H1 (cell line): ENCODE measurements around the gene ADCY1. TPM values are rescaled to one million over a fixed set of nuclear protein-coding genes. Genes with fewer than 3 reads are reported as not detected.

Experiments used
- CTCF ChIA-PET: fragments of 300-600 bp; sonication (Branson Sonifier 250); formaldehyde crosslinking; loops from one replicate; lab custom pipeline; 2021; ENCODE audit not compliant: partially characterized antibody; lab: Charles Lee
- POLR2A ChIA-PET: fragments of 300-600 bp; sonication (Branson Sonifier 250); formaldehyde crosslinking; loops from one replicate; lab custom pipeline; 2021; ENCODE audit warnings: inconsistent platforms; ENCODE audit not compliant: partially characterized antibody; lab: Charles Lee
- DNase-seq, 2 experiments: peaks; one replicate each; pipeline versions ENCODE4 v3.0.0 to v3.0.0-alpha.2; 2010 to 2022; ENCODE audit warnings: low spot score in 2 of 2, low read depth in 1 of 2, mixed read lengths in 1 of 2
- FAIRE-seq: peaks from 2 replicates; lab custom pipeline; 2011; peaks lifted over from hg19 to GRCh38; lab: Jason Lieb, UNC
- H2AFZ ChIP-seq: 2 replicates; pipeline ENCODE4 v1.8.1; 2012; ENCODE audit warnings: low read length, inconsistent platforms
- H2AK5ac ChIP-seq: 2 replicates; pipeline ENCODE4 v1.6.1; 2013; ENCODE audit warnings: low read depth, low read length
- H2BK120ac ChIP-seq: replicated peaks from 2 replicates; pipeline ENCODE3; 2013; ENCODE audit warnings: low read depth, low read length, inconsistent platforms
- H2BK12ac ChIP-seq: 2 replicates; pipeline ENCODE4 v1.6.1; 2013; ENCODE audit warnings: low read depth, low read length
- H2BK15ac ChIP-seq: 2 replicates; pipeline ENCODE4 v1.6.1; 2013; ENCODE audit warnings: low read length
- H2BK20ac ChIP-seq: 2 replicates; pipeline ENCODE4 v1.6.1; 2013; ENCODE audit warnings: low read length
- H2BK5ac ChIP-seq: 2 replicates; pipeline ENCODE4 v1.6.1; 2013; ENCODE audit warnings: low read depth, low read length
- H3K14ac ChIP-seq: 2 replicates; pipeline ENCODE4 v1.6.1; 2013; ENCODE audit warnings: inconsistent platforms; ENCODE audit not compliant: insufficient read length
- H3K18ac ChIP-seq: 2 replicates; pipeline ENCODE4 v1.6.1; 2013; ENCODE audit warnings: low read length; ENCODE audit errors: extremely low read depth
- H3K23ac ChIP-seq: 2 replicates; pipeline ENCODE4 v1.6.1; 2013; ENCODE audit warnings: inconsistent platforms; ENCODE audit not compliant: insufficient read length
- H3K23me2 ChIP-seq: 2 replicates; pipeline ENCODE4 v1.6.1; 2013; ENCODE audit warnings: low read depth, low read length
- H3K27ac ChIP-seq: 2 replicates; pipeline ENCODE4 v1.6.1; 2011; ENCODE audit warnings: low read depth, low read length, inconsistent platforms
- H3K27me3 ChIP-seq, 4 experiments: replicated peaks in 1 of 4; 1 replicate in 1 of 4; 2 replicates in 3 of 4; pipeline versions ENCODE4 v1.6.1 to v1.8.1; 2011 to 2013; ENCODE audit warnings: low read length in 3 of 4, mild to moderate bottlenecking in 3 of 4, inconsistent platforms in 2 of 4, mixed read lengths in 2 of 4, moderate library complexity in 1 of 4; ENCODE audit not compliant: control insufficient read depth in 3 of 4, insufficient read depth in 3 of 4; ENCODE audit errors: extremely low read depth in 1 of 4
- H3K36me3 ChIP-seq, 4 experiments: 2 replicates each; pipeline versions ENCODE4 v1.6.1 to v1.8.1; 2011 to 2013; ENCODE audit warnings: mild to moderate bottlenecking in 4 of 4, low read length in 3 of 4, moderate library complexity in 2 of 4, control low read depth in 1 of 4, inconsistent platforms in 1 of 4; ENCODE audit not compliant: insufficient read depth in 4 of 4, control insufficient read depth in 2 of 4
- H3K4ac ChIP-seq: replicated peaks from 2 replicates; pipeline ENCODE3; 2013; ENCODE audit warnings: low read length, low read depth, mixed read lengths, inconsistent platforms; ENCODE audit not compliant: insufficient read length
- H3K4me1 ChIP-seq, 4 experiments: replicated peaks in 1 of 4; 1 replicate in 1 of 4; 2 replicates in 3 of 4; pipeline versions ENCODE4 v1.6.1 to v1.8.1; 2011 to 2013; ENCODE audit warnings: low read length in 3 of 4, inconsistent platforms in 2 of 4, mixed read lengths in 1 of 4; ENCODE audit not compliant: insufficient read depth in 4 of 4, control insufficient read depth in 3 of 4
- H3K4me2 ChIP-seq, 2 experiments: 2 replicates each; pipeline versions ENCODE4 v1.6.1 to v1.8.1; 2011 to 2013; ENCODE audit warnings: low read depth in 2 of 2, low read length in 2 of 2, control low read depth in 1 of 2, inconsistent platforms in 1 of 2, mild to moderate bottlenecking in 1 of 2; ENCODE audit not compliant: insufficient read depth in 1 of 2
- H3K4me3 ChIP-seq, 4 experiments: fragments of 200-600, 300-600 bp in 1 of 4; sonication (generic), shearing (Covaris generic), sonication (Bioruptor Twin) in 1 of 4; 2 replicates each; pipeline versions ENCODE4 v1.5.1 to v1.8.1; 2011 to 2016; ENCODE audit warnings: low read length in 4 of 4, low read depth in 3 of 4, control low read depth in 2 of 4, inconsistent platforms in 2 of 4, mild to moderate bottlenecking in 2 of 4, mixed read lengths in 1 of 4, moderate library complexity in 1 of 4; ENCODE audit not compliant: insufficient read depth in 2 of 4; ENCODE audit errors: extremely low read depth in 1 of 4
- H3K56ac ChIP-seq: replicated peaks from 2 replicates; pipeline ENCODE3; 2013; ENCODE audit warnings: low read depth, mild to moderate bottlenecking, mixed read lengths, low read length, inconsistent platforms; ENCODE audit not compliant: insufficient read length
- H3K79me1 ChIP-seq: 2 replicates; pipeline ENCODE4 v1.6.1; 2013; ENCODE audit warnings: low read depth, low read length, control low read depth
- H3K79me2 ChIP-seq, 2 experiments: 2 replicates each; pipeline versions ENCODE4 v1.6.1 to v1.8.1; 2012 to 2013; ENCODE audit warnings: low read length in 2 of 2, mild to moderate bottlenecking in 2 of 2, inconsistent platforms in 1 of 2; ENCODE audit not compliant: insufficient read depth in 2 of 2, control insufficient read depth in 1 of 2
- H3K9ac ChIP-seq, 4 experiments: replicated peaks in 1 of 4; 1 replicate in 1 of 4; 2 replicates in 3 of 4; pipeline versions ENCODE4 v1.6.1 to v1.8.1; 2011 to 2013; ENCODE audit warnings: low read depth in 3 of 4, low read length in 3 of 4, control low read depth in 2 of 4, mild to moderate bottlenecking in 2 of 4, moderate library complexity in 2 of 4, inconsistent platforms in 1 of 4; ENCODE audit errors: extremely low read depth in 1 of 4
- H3K9me3 ChIP-seq, 2 experiments: 2 replicates each; pipeline versions ENCODE4 v1.6.1 to v1.8.1; 2012 to 2013; ENCODE audit warnings: mild to moderate bottlenecking in 2 of 2, moderate library complexity in 2 of 2, control low read depth in 1 of 2, inconsistent platforms in 1 of 2, low read depth in 1 of 2, low read length in 1 of 2, mixed read lengths in 1 of 2; ENCODE audit not compliant: insufficient read depth in 2 of 2
- H4K20me1 ChIP-seq, 2 experiments: replicated peaks in 1 of 2; 2 replicates each; pipeline versions ENCODE3 to v1.8.1; 2011 to 2013; ENCODE audit warnings: inconsistent platforms in 2 of 2, low read length in 2 of 2, mild to moderate bottlenecking in 1 of 2; ENCODE audit not compliant: insufficient read depth in 2 of 2, control insufficient read depth in 1 of 2
- H4K5ac ChIP-seq: 2 replicates; pipeline ENCODE4 v1.6.1; 2013; ENCODE audit warnings: low read length, low read depth, mixed read lengths, inconsistent platforms; ENCODE audit not compliant: insufficient read length
- H4K8ac ChIP-seq: 2 replicates; pipeline ENCODE4 v1.8.0; 2013; ENCODE audit warnings: mild to moderate bottlenecking, moderate library complexity, low read length, inconsistent platforms; ENCODE audit not compliant: insufficient read depth; ENCODE audit errors: extremely low read depth
- H4K91ac ChIP-seq: replicated peaks from 2 replicates; pipeline ENCODE3; 2013; ENCODE audit warnings: low read length, mixed read lengths, inconsistent platforms; ENCODE audit not compliant: insufficient read length
- JUN ChIP-seq: IDR thresholded peaks from 2 replicates; pipeline ENCODE4 v1.6.1; 2011; ENCODE audit warnings: low read depth, mild to moderate bottlenecking, improper control_type of control experiment, low read length
- RAD21 ChIP-seq, 2 experiments: IDR thresholded peaks in 1 of 2; conservative IDR thresholded peaks in 1 of 2; 2 replicates each; pipeline ENCODE4 v1.6.1; 2011; ENCODE audit warnings: low read depth in 2 of 2, low read length in 2 of 2, improper control_type of control experiment in 1 of 2, inconsistent platforms in 1 of 2, mild to moderate bottlenecking in 1 of 2, moderate library complexity in 1 of 2
- SP1 ChIP-seq: IDR thresholded peaks from 2 replicates; pipeline ENCODE4 v1.6.1; 2011; ENCODE audit warnings: low read depth, low read length
- SRF ChIP-seq: IDR thresholded peaks from 2 replicates; pipeline ENCODE4 v1.6.1; 2011; ENCODE audit warnings: mild to moderate bottlenecking, low read depth, low read length, moderate library complexity
- SUZ12 ChIP-seq: fragments of 200-600 bp; sonication (generic); IDR thresholded peaks from 2 replicates; pipeline ENCODE4 v1.6.1; 2012; ENCODE audit warnings: mild to moderate bottlenecking, inconsistent platforms, low read length, moderate library complexity, mixed read lengths
- TAF7 ChIP-seq: optimal IDR thresholded peaks from 2 replicates; pipeline ENCODE3; 2011; ENCODE audit warnings: low read depth, mild to moderate bottlenecking, inconsistent platforms, low read length, moderate library complexity, borderline replicate concordance
- WGBS, 2 experiments: shearing (Covaris generic) in 1 of 2; methylation state at CpG; one replicate each; pipeline versions ENCODE4 v1.1.6 to v1.1.7; 2013 to 2015; ENCODE audit warnings: low lambda C conversion rate in 2 of 2, mixed read lengths in 2 of 2, inconsistent platforms in 1 of 2, low coverage in 1 of 2, missing lambda C conversion rate in 1 of 2; ENCODE audit not compliant: insufficient replicate concordance in 2 of 2, insufficient coverage in 1 of 2, insufficient read length in 1 of 2; ENCODE audit errors: extremely low coverage in 1 of 2, missing lambda C conversion rate in 1 of 2; 5-methylcytosine and 5-hydroxymethylcytosine counted together
- polyA plus RNA-seq, 7 experiments: library from polyadenylated mRNA; depleted of rRNA in 3 of 7; stranded (reverse) in 5 of 7; unstranded in 2 of 7; fragments of >200 nt in 5 of 7; fragments of 200-250 nt in 2 of 7; gene quantifications; 1 replicate in 5 of 7; 2 replicates in 1 of 7; 4 replicates in 1 of 7; pipeline versions ENCODE4 v1.2.1 to v1.2.3, GENCODE V29; 2011 to 2013; ENCODE audit warnings: missing spikeins in 2 of 7, mixed read lengths in 2 of 7
- total RNA-seq: library from RNA; stranded (reverse); fragmentation: NEBNext Ultra II Directional; extraction: Animal tissue kit (Norgen Biotek cat#: 25700); gene quantifications from 2 replicates; pipeline ENCODE4 v1.2.1, GENCODE V29; 2021
- TF ChIP-seq, protein P1 (sequence below): IDR thresholded peaks from 2 replicates; pipeline ENCODE4 v1.6.1; 2011; ENCODE audit warnings: low read length, improper control_type of control experiment

Gene ADCY1
- total and polyA plus RNA-seq, 2 of the 8 experiments (the other 6 are each of a cell fraction or from before 2014, with no cell fraction given) = 7.9 to 26.9 TPM

DNA sequence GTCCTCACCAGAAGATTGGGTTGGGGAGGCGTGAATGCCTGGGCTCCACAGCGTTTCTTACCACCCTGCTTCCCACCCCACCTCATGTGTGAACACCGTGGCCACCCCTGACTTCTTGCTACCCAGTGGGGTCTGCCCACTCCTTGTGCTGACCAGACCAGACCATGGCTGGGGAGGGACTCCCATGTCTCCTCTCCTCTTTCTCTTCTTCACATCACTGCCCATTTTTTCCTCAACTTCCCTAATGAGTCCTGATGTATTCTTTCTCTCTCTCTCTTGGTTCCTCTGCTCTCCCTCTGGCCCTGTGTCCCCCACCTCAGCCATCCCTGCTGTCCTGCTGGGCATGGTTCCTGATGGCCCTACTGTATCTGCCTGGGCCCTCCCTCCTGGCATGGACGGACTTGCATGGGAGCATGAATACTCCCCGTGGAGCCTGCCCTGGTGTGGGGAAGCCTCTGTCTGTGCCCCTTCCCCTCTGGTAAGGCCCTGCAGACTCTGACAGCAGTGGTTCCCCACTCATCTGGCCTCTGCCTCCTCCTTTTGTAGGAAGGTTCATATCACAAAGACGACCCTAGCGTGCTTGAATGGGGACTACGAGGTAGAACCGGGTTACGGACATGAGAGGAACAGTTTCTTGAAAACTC is 85.5 kb downstream of the ADCY1 start:
- H3K23me2 ChIP-seq = no peaks in the 10 kb centered on the region
- no peaks in the 10 kb centered on the region for H3K27me3 ChIP-seq
- no peaks in the 10 kb centered on the region; the same call in none of the 2 replicates for H3K79me1 ChIP-seq
- no peak overlapping the region for H2BK120ac ChIP-seq
- WGBS, 2 experiments = 91% methylated on average over 8 of the region's 10 CpGs; no CpG with 5 or more reads in 1 of the 2 experiments
- no peak overlapping the region for H3K27ac ChIP-seq
- H3K9me3 ChIP-seq = no peaks in the 10 kb centered on the region
- no peak overlapping the region for H3K4ac ChIP-seq
- H3K14ac ChIP-seq = no peak overlapping the region
- H4K5ac ChIP-seq = no peak overlapping the region
- no peak overlapping the region for H4K91ac ChIP-seq
- no peak overlapping the region for H2BK12ac ChIP-seq
- no peak overlapping the region for H2AFZ ChIP-seq
- no peak overlapping the region for H4K8ac ChIP-seq
- no peaks in the 10 kb centered on the region for H3K79me2 ChIP-seq
- H3K9ac ChIP-seq = no peak overlapping the region
- H4K20me1 ChIP-seq = peaks cover 3 to 6% of the 10 kb centered on the region in 2 experiments
- no peak overlapping the region for H3K4me3 ChIP-seq
- ChIA-PET POLR2A (interaction anchor here (0.6 kb wide), 1 partner anchor 9 kb away, joined by 3 read pairs; no protein-coding TSS in a partner anchor), CTCF (no interaction called here)
- H3K56ac ChIP-seq = no peak overlapping the region
- H2BK20ac ChIP-seq = no peak overlapping the region
- no peak overlapping the region for H2AK5ac ChIP-seq
- no peaks in the 10 kb centered on the region for H3K36me3 ChIP-seq
- DNase-seq = peak in 1 of 2 experiments; percentile 30
- H2BK15ac ChIP-seq = no peak overlapping the region
- H2BK5ac ChIP-seq = no peak overlapping the region; the same call in 1 of the 2 replicates
- H3K18ac ChIP-seq = no peak overlapping the region
- FAIRE-seq = no peak
- H3K4me2 ChIP-seq = no peak overlapping the region
- H3K23ac ChIP-seq = no peak overlapping the region
- no peaks in the 10 kb centered on the region; a peak in 1 of 7 replicates for H3K4me1 ChIP-seq
- TF ChIP-seq SRF = no peak
- TF ChIP-seq JUN = no peak
- TF ChIP-seq SUZ12 = no peak
- no peak for TF ChIP-seq TAF7
- TF ChIP-seq SP1 = no peak
- TF ChIP-seq, protein P1, sequence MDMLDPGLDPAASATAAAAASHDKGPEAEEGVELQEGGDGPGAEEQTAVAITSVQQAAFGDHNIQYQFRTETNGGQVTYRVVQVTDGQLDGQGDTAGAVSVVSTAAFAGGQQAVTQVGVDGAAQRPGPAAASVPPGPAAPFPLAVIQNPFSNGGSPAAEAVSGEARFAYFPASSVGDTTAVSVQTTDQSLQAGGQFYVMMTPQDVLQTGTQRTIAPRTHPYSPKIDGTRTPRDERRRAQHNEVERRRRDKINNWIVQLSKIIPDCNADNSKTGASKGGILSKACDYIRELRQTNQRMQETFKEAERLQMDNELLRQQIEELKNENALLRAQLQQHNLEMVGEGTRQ = no peak
- no peak for TF ChIP-seq RAD21 (IDR thresholded peaks at IDR 0.05 in 1 of 2, conservative IDR thresholded peaks at IDR 0.05 in 1 of 2; ENCODE audit: low read depth in 2 of 2, low read length in 2 of 2)
